SK-N-SH treated with all-trans-retinoic acid at 6 μM for 48 hours (cell line): ENCODE measurements around the gene PBX1.

ENCODE experiments used
- ESRRG ChIP-seq: fragments of 250-450 bp; sonication (Bioruptor Pico); IDR thresholded peaks from 2 replicates; pipeline ENCODE4 v1.6.1; 2021; ENCODE audit warnings: mild to moderate bottlenecking
- PPARA ChIP-seq: fragments of 250-450 bp; sonication (Bioruptor Pico); IDR thresholded peaks from 2 replicates; pipeline ENCODE4 v1.5.0; 2020; ENCODE audit warnings: mild to moderate bottlenecking, borderline replicate concordance
- RARB ChIP-seq: fragments of 250-450 bp; sonication (Bioruptor Pico); IDR thresholded peaks from 2 replicates; pipeline ENCODE4 v1.8.0; 2021; ENCODE audit warnings: mild to moderate bottlenecking, moderate library complexity
- SNAI2 ChIP-seq: fragments of 250-450 bp; sonication (Bioruptor Pico); IDR thresholded peaks from 2 replicates; pipeline ENCODE4 v1.5.0; 2020; ENCODE audit warnings: mild to moderate bottlenecking, moderate library complexity

DNA sequence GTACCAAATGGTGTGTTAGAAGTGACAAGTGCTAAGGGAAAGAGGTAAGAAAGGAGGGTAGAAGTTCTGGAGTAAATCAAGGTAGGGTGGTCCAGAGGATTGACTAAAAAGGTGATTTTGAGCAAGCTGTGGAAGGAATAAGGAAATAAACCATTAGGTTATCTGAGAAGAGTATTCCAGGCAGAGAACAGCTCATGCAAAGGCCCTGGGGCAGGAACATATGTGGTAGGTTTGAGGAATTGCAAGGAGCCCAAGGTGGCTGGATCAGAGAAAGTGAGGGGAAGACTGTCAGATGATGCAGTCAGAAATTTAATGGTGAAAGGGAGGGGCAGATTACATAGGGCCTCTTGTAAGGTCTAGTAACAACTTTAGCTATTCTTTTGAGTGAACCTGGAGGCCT, 302.6 kb downstream of the PBX1 start:
- no peak for TF ChIP-seq SNAI2 (CRISPR knock-in tag)
- TF ChIP-seq PPARA (CRISPR knock-in tag), result no peak
- no peak for TF ChIP-seq RARB
- TF ChIP-seq ESRRG (CRISPR knock-in tag), result no peak
